IMR-90 (cell line): ENCODE results near the gene CSNK1G2. TPM values are rescaled to one million over a fixed set of nuclear protein-coding genes. Genes with fewer than 3 reads are reported as not detected.

Experiments
- ATAC-seq: fragments of 200-7000 bp; cut with Tn5 transposase; 2 replicates; pipeline ENCODE4 v1.9.1; 2020; ENCODE audit warnings: low read depth, mild to moderate bottlenecking, moderate library complexity
- BruUV-seq: library from RNA; stranded (reverse); fragments of 400-500 nt; replicated peaks from 2 replicates; lab custom pipeline; 2021; lab: Mats Ljungman, UMichigan
- CTCF ChIA-PET: fragments of 300-600 bp; formaldehyde crosslinking; extraction: SDS; loops from one replicate; lab custom pipeline; 2021; ENCODE audit warnings: antibody characterized with exemption; lab: Yijun Ruan, JAX
- POLR2A ChIA-PET: fragments of 300-600 bp; sonication (Branson Sonifier 250); formaldehyde crosslinking; loops from one replicate; lab custom pipeline; 2022; ENCODE audit warnings: antibody characterized with exemption; ENCODE audit not compliant: unreplicated experiment; lab: Charles Lee
- DNase-seq: peaks from one replicate; pipeline ENCODE4 v3.0.0; 2013
- H2AFZ ChIP-seq: replicated peaks from 2 replicates; pipeline ENCODE3; 2013; ENCODE audit warnings: low read length, mild to moderate bottlenecking; ENCODE audit not compliant: poor library complexity
- H2AK5ac ChIP-seq: 2 replicates; pipeline ENCODE4 v1.6.1; 2013; ENCODE audit warnings: low read depth, low read length, inconsistent platforms
- H2AK9ac ChIP-seq: replicated peaks from 2 replicates; pipeline ENCODE3; 2013; ENCODE audit warnings: mild to moderate bottlenecking, low read depth, low read length, moderate library complexity; ENCODE audit not compliant: poor library complexity
- H2BK120ac ChIP-seq: 2 replicates; pipeline ENCODE4 v1.6.1; 2013; ENCODE audit warnings: low read depth, low read length, inconsistent platforms
- H2BK15ac ChIP-seq: 3 replicates; pipeline ENCODE4 v1.6.1; 2013; ENCODE audit warnings: low read depth, low read length, inconsistent platforms
- H2BK20ac ChIP-seq: 2 replicates; pipeline ENCODE4 v1.6.1; 2013; ENCODE audit warnings: low read depth, mild to moderate bottlenecking, inconsistent platforms, low read length, moderate library complexity
- H2BK5ac ChIP-seq: 2 replicates; pipeline ENCODE4 v1.6.1; 2013; ENCODE audit warnings: mild to moderate bottlenecking, low read depth, low read length, inconsistent platforms; ENCODE audit not compliant: poor library complexity, severe bottlenecking
- H3K14ac ChIP-seq: replicated peaks from 2 replicates; pipeline ENCODE4 v1.6.1; 2013; ENCODE audit warnings: low read depth, low read length, inconsistent platforms
- H3K18ac ChIP-seq: 2 replicates; pipeline ENCODE4 v1.6.1; 2013; ENCODE audit warnings: low read depth, low read length, control low read depth
- H3K23ac ChIP-seq: 2 replicates; pipeline ENCODE4 v1.6.1; 2013; ENCODE audit warnings: low read depth, low read length, inconsistent platforms
- H3K27ac ChIP-seq: 2 replicates; pipeline ENCODE4 v1.5.1; 2013; ENCODE audit warnings: mild to moderate bottlenecking, control low read depth, low read length; ENCODE audit not compliant: insufficient read depth
- H3K27me3 ChIP-seq: 2 replicates; pipeline ENCODE4 v1.6.1; 2013; ENCODE audit warnings: low read length; ENCODE audit not compliant: control insufficient read depth, insufficient read depth
- H3K36me3 ChIP-seq: 2 replicates; pipeline ENCODE4 v1.6.1; 2013; ENCODE audit warnings: low read length, mixed read lengths; ENCODE audit not compliant: control insufficient read depth, insufficient read depth
- H3K4ac ChIP-seq: 2 replicates; pipeline ENCODE4 v1.6.1; 2013; ENCODE audit warnings: low read depth, low read length, inconsistent platforms
- H3K4me1 ChIP-seq: 2 replicates; pipeline ENCODE4 v1.6.1; 2013; ENCODE audit warnings: low read length, mixed read lengths; ENCODE audit not compliant: control insufficient read depth, insufficient read depth
- H3K4me2 ChIP-seq: 2 replicates; pipeline ENCODE4 v1.6.1; 2013; ENCODE audit warnings: low read depth, mild to moderate bottlenecking, control low read depth, low read length, moderate library complexity
- H3K4me3 ChIP-seq: 2 replicates; pipeline ENCODE4 v1.5.1; 2013; ENCODE audit warnings: low read depth, mild to moderate bottlenecking, control low read depth, low read length, moderate library complexity; ENCODE audit not compliant: insufficient read depth
- H3K56ac ChIP-seq: 2 replicates; pipeline ENCODE4 v1.6.1; 2013; ENCODE audit warnings: low read length, inconsistent platforms; ENCODE audit not compliant: insufficient read depth; ENCODE audit errors: extremely low read depth
- H3K79me1 ChIP-seq, 2 experiments: 2 replicates each; pipeline ENCODE4 v1.6.1; 2013; ENCODE audit warnings: low read length in 2 of 2, inconsistent platforms in 1 of 2, low read depth in 1 of 2
- H3K9ac ChIP-seq: 2 replicates; pipeline ENCODE4 v1.6.1; 2013; ENCODE audit warnings: low read depth, low read length, control low read depth
- H3K9me1 ChIP-seq: 2 replicates; pipeline ENCODE4 v1.6.1; 2013; ENCODE audit warnings: low read length, inconsistent platforms; ENCODE audit not compliant: insufficient read depth
- H3K9me3 ChIP-seq: 2 replicates; pipeline ENCODE4 v1.6.1; 2013; ENCODE audit warnings: low read length; ENCODE audit not compliant: control insufficient read depth, insufficient read depth
- H4K20me1 ChIP-seq: 2 replicates; pipeline ENCODE4 v1.6.1; 2013; ENCODE audit warnings: low read length, inconsistent platforms; ENCODE audit not compliant: insufficient read depth
- H4K5ac ChIP-seq: 2 replicates; pipeline ENCODE4 v1.6.1; 2013; ENCODE audit warnings: mild to moderate bottlenecking, low read depth, low read length, control low read depth
- H4K8ac ChIP-seq, 2 experiments: 2 replicates each; pipeline ENCODE4 v1.6.1; 2013; ENCODE audit warnings: low read depth in 2 of 2, low read length in 2 of 2, control low read depth in 1 of 2, inconsistent platforms in 1 of 2
- H4K91ac ChIP-seq: 2 replicates; pipeline ENCODE4 v1.6.1; 2013; ENCODE audit warnings: low read depth, low read length, inconsistent platforms; ENCODE audit not compliant: insufficient read depth
- CEBPB ChIP-seq: IDR thresholded peaks from 2 replicates; pipeline ENCODE4 v1.6.1; 2012; ENCODE audit warnings: low read depth, low read length, improper control_type of control experiment
- MAZ ChIP-seq: IDR thresholded peaks from 2 replicates; pipeline ENCODE4 v1.6.1; 2012; ENCODE audit warnings: low read depth, mild to moderate bottlenecking, low read length, improper control_type of control experiment, moderate library complexity, borderline replicate concordance
- MXI1 ChIP-seq: IDR thresholded peaks from 2 replicates; pipeline ENCODE4 v1.6.1; 2012; ENCODE audit warnings: low read depth, mild to moderate bottlenecking, low read length, moderate library complexity, borderline replicate concordance
- POLR2A ChIP-seq: IDR thresholded peaks from 2 replicates; pipeline ENCODE4 v1.6.1; 2012; ENCODE audit warnings: mild to moderate bottlenecking, low read depth, low read length
- RCOR1 ChIP-seq: IDR thresholded peaks from 2 replicates; pipeline ENCODE4 v1.6.1; 2012; ENCODE audit warnings: mild to moderate bottlenecking, low read length, improper control_type of control experiment; ENCODE audit not compliant: insufficient replicate concordance
- SMC3 ChIP-seq: fragments of 150-350 bp; IDR thresholded peaks from 2 replicates; pipeline ENCODE4 v1.6.1; 2016; ENCODE audit warnings: low read depth, mild to moderate bottlenecking, antibody characterized with exemption, low read length, moderate library complexity
- WGBS, 2 experiments: methylation state at CpG; one replicate each; pipeline versions ENCODE4 v1.1.5 to v1.1.7; 2013; ENCODE audit warnings: missing lambda C conversion rate in 2 of 2; ENCODE audit not compliant: insufficient read length in 1 of 2; ENCODE audit errors: extremely low coverage in 2 of 2; 5-methylcytosine and 5-hydroxymethylcytosine counted together
- dilution Hi-C: fragments of 300-500 bp; cut with HindIII; formaldehyde crosslinking; loops from one replicate; pipeline ENCODE4 v1.14.3; 2018; ENCODE audit warnings: low sequenced_read_pairs; ENCODE audit not compliant: unreplicated experiment
- in situ Hi-C: fragments of 300-500 bp; cut with MboI; formaldehyde crosslinking; loops from 3 replicates; pipeline ENCODE4 v1.14.3; 2019; ENCODE audit warnings: low sequenced_read_pairs, inconsistent platforms, mixed read lengths
- intact Hi-C: fragments of 100-400 bp; cut with micrococcal nuclease; formaldehyde crosslinking; loops from 2 replicates; pipeline ENCODE4 v1.10.0; 2022
- polyA plus RNA-seq, 3 experiments: library from polyadenylated mRNA; depleted of rRNA; stranded (reverse); fragments of >200 nt; gene quantifications; 2 replicates each; pipeline ENCODE4 v1.2.3, GENCODE V29; 2012; ENCODE audit warnings: low replicate concordance in 1 of 3
- total RNA-seq: library from RNA; depleted of rRNA; stranded (reverse); fragments of >200 nt; gene quantifications from 2 replicates; pipeline ENCODE4 v1.2.3, GENCODE V29; 2012

Gene CSNK1G2
- total and polyA plus RNA-seq, 2 of the 4 experiments (the other 2 are of a cell fraction), result 38.0 to 96.3 TPM

GRCh38 chr19:1975162-1975480, 34.1 kb downstream of the CSNK1G2 start:
- Histone ChIP-seq H2AK9ac (no peak overlapping the region), H4K8ac (no peak overlapping the region), H2AFZ (peak overlapping the region; percentile 51), H3K23ac (no peak overlapping the region), H3K18ac (no peak overlapping the region), H4K20me1 (peaks cover 63% of the 10 kb centered on the region), H2BK20ac (no peak overlapping the region), H2BK15ac (no peak overlapping the region), H3K27ac (no peak overlapping the region), H3K9me1 (peaks cover 4% of the 10 kb centered on the region), H3K4me1 (no peaks in the 10 kb centered on the region), H2BK120ac (no peak overlapping the region), H3K4me2 (no peak overlapping the region), H4K5ac (no peak overlapping the region), H3K36me3 (peaks cover 36% of the 10 kb centered on the region), H3K9ac (no peak overlapping the region), H3K14ac (no peak overlapping the region), H3K4ac (no peak overlapping the region), H3K56ac (no peak overlapping the region), H4K91ac (no peak overlapping the region), H3K79me1 (peaks cover 8 to 53% of the 10 kb centered on the region in 2 experiments), H3K27me3 (no peaks in the 10 kb centered on the region), H3K9me3 (no peaks in the 10 kb centered on the region), H2BK5ac (no peak overlapping the region), H2AK5ac (no peak overlapping the region), H3K4me3 (no peak overlapping the region)
- intact Hi-C loops (no loop called here), in situ Hi-C loops (no loop called here), dilution Hi-C loops (no loop called here)
- 37% methylated on average over 5 of the region's 20 CpGs; no CpG with 5 or more reads in 1 of the 2 experiments for WGBS, 2 experiments
- BruUV-seq, result no TSS peak
- ATAC-seq (peak; percentile 27; the same call in 1 of the 2 replicates), DNase-seq (peak; percentile 35)
- ChIA-PET CTCF (no interaction called here), POLR2A (no interaction called here)
- TF ChIP-seq POLR2A (no peak), RCOR1 (no peak), SMC3 (no peak), MAZ (no peak), CEBPB (no peak), MXI1 (no peak)
